T1000 (cell line): ENCODE data around the gene CSTB.

ENCODE experiments used
- DNase-seq: peaks from one replicate; lab custom pipeline; 2025; ENCODE audit warnings: mixed read lengths; lab: John Stamatoyannopoulos, UW

The CSTB gene

DNA sequence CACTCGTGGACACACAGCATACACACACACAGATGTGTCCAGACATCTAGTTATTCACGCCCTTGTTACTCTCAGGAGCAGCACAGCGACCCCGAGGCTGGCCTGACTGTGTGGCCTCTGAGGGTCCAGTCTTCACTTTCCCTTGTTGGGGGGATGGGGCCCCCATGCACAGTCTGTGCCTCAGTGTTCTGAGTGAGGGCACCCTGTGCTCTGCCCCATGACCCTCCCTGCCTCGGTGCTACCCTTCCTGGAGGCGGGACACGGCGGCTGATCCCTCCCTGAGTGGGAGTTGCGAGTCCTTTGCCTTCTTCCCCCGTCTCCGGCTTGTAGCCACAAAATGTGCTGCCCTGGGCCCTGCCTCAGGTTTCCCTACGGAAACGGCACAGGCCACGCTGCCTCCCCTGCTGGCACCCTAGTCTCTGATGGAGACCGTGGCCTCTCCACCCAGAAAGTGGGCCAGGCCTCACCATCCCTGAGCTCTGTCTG is 8.6 kb downstream of the CSTB start:
- DNase-seq, result no peak

DNA sequence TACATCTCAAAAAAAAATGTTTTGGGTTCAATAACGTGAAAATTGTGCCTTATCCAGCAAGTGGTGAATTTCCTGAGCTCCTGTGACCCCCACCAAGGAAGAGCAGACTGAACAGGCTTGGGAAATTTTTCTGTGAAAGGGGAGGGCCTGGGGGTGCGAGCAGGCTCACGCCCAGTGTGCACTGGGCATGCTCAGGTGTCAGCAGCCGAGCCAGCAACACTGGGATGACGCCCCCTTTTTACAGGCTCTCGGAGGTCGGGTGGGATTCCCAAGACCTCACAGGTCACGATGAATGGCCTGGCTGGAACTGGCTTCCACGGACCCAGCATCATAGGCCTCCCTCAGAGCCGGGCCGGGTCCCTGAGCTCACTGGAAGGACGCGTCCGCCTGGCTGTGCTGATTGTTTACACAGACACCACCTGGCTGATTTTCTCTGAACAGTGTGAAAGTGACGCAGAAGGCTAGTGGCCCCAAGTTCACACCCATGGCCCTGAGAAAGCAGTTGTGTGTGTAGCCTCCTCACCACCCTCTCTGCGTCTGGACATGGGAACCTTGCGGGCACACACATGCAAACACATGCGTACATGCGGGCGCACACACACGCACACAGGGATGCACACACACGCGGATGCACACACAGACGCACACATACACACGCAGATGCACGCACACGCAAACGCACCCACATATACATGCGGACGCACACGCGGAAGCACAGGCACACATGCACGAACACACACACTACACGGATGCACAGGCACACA is 9.2 kb downstream of the CSTB start:
- no peak for DNase-seq

- no peak for DNase-seq
These were observed 11.3 kb downstream of the CSTB start for GRCh38 chr21:43764576-43765495.

- no peak for DNase-seq
These were observed 12.1 kb downstream of the CSTB start for GRCh38 chr21:43763901-43764523.

DNA sequence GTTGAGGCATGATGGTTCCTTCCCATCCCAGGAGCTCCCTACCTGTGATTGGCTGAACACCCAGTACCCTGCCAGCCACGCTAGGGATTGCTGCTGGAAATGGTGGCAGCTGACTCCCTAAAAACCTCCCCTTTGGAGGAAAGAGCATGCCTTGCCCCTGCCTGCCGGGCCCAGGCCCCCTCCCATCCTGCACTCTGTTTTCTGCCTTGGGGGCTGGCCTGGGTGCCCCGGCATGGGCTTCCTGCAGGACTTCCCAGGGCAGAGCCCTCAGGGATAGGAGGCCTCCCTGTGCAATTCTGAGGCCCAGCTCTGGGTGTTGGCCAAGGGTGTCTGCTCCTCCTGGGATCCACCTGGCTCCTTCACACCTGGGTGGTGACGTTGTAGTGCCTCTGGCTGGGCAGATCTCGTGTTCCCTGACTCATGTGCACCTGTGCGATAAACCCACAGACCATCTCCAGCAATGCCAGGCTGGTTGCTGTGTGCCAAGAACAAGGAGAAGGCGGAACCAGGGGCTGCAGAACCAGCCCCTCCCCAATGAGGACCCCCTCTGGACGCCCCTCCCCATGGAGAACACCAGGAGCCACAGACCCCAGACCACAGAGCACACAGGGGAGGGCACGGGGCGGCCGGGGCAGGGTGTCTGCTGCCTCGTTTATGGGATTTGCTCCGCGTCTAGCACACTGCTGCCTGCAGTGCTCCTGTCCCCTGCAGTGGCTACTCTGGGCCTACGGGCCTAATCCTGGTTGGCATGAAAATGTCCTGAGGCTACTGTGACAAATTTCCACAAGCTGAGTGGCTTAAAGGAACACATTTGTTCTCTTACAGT is 13.6 kb downstream of the CSTB start:
- no peak for DNase-seq

- DNase-seq, result no peak
These were observed 14.2 kb downstream of the CSTB start for GRCh38 chr21:43761886-43762285.

DNA sequence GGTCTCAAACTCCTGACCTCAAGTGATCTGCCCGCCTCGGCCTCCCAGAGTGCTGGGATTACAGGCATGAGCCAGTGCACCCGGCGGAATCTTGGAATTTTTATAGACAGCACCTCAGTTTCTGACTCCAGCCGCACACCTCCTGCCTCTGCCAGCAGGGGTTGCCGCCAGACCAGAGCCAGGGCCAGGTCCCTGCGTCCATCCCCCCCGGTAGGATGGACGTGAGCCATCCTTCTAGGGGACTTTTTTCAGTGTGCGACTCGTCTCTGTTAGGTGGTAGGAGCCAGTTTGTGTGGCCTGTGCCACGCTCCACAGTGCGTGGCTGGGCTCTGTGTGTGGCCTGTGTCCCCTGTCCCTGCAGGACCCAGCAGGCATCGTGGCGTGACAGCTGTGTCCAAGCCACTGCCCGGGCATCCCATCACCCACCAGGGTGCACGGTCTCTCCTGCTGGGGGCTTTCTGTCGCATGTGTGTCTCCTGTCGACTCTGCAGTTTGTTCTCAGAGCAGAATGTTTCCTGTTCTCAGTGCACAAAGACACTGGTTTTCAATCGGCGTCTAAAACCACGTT is 15.6 kb downstream of the CSTB start:
- no peak for DNase-seq

DNA sequence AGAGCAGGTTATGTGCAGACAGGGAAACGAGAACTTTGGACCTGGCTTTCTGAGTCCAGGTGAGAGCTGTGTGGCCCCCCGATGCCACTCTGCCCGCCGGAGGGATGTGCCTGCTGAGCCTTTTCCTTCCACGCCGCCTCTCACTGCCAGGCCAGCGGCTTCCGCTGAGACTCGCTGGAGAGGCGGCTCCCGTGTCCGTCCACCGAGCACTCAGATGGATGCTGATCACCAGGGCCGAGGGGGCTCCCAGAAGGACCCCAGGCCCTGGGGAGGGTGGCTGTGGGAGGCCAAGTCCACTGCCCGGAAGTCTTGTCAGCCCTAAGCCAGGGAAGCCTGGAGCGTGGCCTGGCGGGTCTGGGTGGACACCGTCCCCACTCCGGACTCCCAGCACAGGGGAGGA is 16.5 kb downstream of the CSTB start:
- DNase-seq, result no peak

GRCh38 chr21:43758811-43759210 is 17.3 kb downstream of the CSTB start:
- DNase-seq, result no peak

DNA sequence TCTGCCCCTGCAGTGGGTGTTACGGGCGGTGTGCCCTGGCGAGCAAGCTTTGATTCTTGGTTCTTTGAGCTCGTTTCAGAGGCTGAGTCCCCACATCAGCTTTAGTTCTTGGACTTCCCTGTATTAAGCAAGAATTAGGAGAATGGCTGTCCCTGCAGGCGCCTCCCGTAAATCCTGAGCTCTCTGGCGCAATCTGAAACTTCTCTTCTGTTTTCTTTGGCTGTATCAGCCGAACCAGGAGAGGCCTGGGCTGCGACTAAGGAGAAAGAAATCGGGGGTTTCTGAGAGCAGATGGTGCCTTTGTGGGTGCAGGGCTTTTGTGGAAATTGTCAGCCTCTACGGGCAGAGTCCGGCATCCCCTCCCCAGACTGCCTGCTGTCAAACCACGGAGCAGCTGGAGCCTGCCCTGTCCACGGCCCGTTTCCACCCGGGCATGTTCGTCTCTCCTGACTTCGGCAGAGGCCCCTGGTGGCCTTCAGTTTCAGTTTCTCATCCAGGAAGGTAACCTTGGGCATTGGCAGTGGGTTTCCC is 17.9 kb downstream of the CSTB start:
- DNase-seq, result no peak

DNA sequence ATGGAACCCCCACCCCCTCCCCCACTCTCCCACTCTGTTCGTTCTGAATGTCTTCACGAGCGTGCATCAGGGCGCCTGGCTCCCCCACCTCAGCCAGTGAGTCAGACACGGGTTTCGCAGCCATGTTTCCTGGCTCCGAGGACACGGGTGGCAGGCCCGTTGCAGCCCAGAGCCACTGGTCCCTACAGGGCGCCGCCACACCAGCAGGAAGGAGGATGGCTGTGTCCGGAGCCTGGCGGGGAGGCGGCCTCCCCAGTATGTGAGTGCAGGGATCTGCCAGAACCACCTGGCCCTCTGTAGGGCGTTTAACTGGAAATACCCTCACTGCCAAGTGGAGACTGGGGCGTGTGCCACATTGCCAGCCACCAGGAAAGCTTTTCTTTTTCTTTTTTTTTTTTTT is 18.5 kb downstream of the CSTB start:
- DNase-seq, result no peak

DNA sequence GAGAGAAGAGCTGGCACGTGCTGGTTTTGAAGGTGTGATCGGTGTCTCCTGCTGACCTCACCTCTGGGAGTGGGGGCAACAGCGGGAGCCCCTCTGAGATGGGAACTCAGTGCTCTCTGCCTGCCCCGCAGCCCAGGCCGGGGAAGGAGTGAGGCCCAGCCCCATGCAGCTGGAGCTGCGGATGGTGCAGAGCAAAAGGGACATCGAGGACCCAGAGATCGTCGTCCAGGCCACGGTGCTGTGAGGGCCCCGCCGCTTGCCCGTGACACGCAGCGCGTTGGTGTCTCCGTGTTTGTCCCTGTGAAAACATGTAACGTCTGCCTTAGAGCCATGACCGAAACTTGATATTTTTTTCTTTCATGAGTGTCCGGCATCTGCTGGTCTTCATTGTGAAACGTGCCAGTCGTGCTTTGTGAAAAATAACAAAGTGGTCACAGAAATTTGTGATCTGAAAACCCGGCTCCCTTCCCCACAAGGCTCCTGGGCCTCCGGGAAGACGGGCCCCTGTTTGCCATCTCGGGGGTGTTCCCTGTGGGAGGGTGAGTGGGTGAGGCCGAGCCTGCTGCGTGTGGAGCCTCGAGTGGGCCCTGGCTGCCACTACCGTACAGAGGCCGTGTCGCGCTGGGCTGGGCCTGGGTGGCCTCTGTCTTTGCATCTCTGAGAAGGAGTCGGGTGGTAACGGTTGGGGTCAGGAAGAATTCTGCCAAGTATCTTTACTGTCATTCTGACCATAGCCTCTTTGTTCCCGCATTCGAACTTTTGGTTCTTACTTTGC is 20.1 kb downstream of the CSTB start:
- DNase-seq, result no peak

- no peak for DNase-seq
These were observed 20.9 kb downstream of the CSTB start for GRCh38 chr21:43754948-43755781.

GRCh38 chr21:43753439-43753799 is 22.7 kb downstream of the CSTB start:
- DNase-seq, result no peak

DNA sequence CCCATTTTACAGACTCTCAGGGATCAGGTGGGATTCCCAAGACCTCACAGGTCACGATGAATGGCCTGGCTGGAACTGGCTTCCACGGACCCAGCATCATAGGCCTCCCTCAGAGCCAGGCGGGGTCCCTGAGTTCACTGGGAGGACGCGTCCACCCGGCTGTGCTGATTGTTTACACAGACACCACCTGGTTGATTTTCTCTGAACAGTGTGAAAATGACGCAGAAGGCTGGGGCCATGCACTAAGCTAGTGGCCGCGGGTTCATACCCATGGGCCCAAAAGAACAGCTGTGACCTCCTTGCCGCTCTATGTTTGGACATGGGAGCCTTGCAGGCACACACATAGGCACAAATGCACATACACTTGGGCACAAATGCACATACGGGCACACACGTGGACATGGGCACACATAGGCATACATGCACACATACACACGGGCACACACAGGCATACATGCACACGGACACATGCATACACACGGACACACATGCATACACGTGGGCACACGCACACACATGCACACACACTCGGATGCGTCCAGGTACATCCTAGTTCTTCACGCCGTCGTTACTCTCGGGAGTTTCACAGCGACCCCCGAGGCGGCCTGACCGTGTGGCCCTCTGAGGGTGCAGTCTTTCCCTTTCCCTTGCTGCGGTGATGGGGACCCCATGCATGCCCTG is 23.2 kb downstream of the CSTB start:
- DNase-seq, result no peak

DNA sequence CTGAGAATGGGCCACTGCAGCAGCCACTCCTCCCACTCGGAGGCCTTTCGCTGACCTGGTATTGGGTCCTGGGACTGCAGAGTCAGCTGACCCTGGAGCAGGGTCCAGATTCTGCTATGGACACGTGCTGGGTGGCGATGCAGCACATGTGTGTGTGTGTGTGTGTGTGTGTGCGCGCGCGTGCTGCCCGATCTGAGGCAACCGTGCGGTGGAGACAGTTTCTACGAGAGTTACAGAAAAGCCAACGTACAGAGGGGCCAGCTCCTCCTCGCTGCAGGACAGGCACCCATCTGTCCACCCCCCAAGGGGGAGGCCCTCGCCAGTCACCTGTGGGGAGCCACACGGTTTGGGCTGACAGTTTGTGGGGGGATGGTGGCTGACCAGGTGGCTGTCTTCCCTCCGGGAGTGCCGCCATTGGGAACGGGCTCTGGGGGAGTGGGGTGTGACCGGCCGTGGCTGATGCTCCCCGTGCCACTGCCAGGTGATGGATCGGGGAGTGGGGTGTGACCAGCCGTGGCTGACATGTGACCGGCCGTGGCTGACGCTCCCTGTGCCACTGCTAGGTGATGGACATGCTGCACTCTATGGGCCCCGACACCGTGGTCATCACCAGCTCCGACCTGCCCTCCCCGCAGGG is 24.0 kb downstream of the CSTB start:
- DNase-seq, result no peak

GRCh38 chr21:43750339-43751033 is 25.6 kb downstream of the CSTB start:
- DNase-seq, result no peak
